Upper lobe of left lung (tissue), 6 donors: ENCODE results near the gene RBM20. TPM values are rescaled to one million over a fixed set of nuclear protein-coding genes. Genes with fewer than 3 reads are reported as not detected.

Source experiments
- ATAC-seq, 2 donors: fragments of 200-7000 bp; cut with Tn5 transposase; one replicate each; pipeline ENCODE4 v1.9.1; 2022; ENCODE audit warnings: mild to moderate bottlenecking in 2 of 2, moderate library complexity in 2 of 2; ENCODE audit not compliant: low FRiP score in 2 of 2
- DNase-seq, 2 donors: peaks; one replicate each; pipeline ENCODE4 v3.0.0-alpha.2; 2019 to 2020
- H3K27ac ChIP-seq, 4 donors: fragments of 200-600 bp; sonication (generic); one replicate each; pipeline ENCODE4 v1.5.1; 2016 to 2019
- H3K27me3 ChIP-seq, 4 donors: fragments of 200-600 bp; sonication (generic); one replicate each; pipeline ENCODE4 v1.5.1; 2017 to 2019
- H3K36me3 ChIP-seq, 4 donors: fragments of 200-600 bp; sonication (generic); one replicate each; pipeline ENCODE4 v1.5.1; 2016 to 2019
- H3K4me1 ChIP-seq, 4 donors: fragments of 200-600 bp; sonication (generic); one replicate each; pipeline ENCODE4 v1.5.1; 2018 to 2019
- H3K4me3 ChIP-seq, 4 donors: fragments of 200-600 bp; sonication (generic); one replicate each; pipeline ENCODE4 v1.5.1; 2017 to 2019; ENCODE audit warnings: mild to moderate bottlenecking in 2 of 4, moderate library complexity in 1 of 4
- H3K9me3 ChIP-seq, 4 donors: fragments of 200-600 bp; sonication (generic); one replicate each; pipeline ENCODE4 v1.5.1; 2018 to 2019
- EP300 ChIP-seq, 4 donors: sonication (generic); formaldehyde crosslinking; IDR thresholded peaks; one replicate each; pipeline ENCODE4 v1.5.1; 2017; ENCODE audit warnings: antibody characterized with exemption in 4 of 4, control low read depth in 2 of 4
- POLR2A ChIP-seq, 4 donors: fragments of 450-650 bp; IDR thresholded peaks; one replicate each; pipeline ENCODE4 v1.5.1; 2016 to 2017; ENCODE audit warnings: antibody characterized with exemption in 4 of 4, mild to moderate bottlenecking in 2 of 4
- POLR2AphosphoS5 ChIP-seq, 2 donors: sonication (generic); formaldehyde crosslinking; IDR thresholded peaks; one replicate each; pipeline ENCODE4 v1.5.1; 2017; ENCODE audit warnings: antibody characterized with exemption in 2 of 2
- WGBS, 2 donors: methylation state at CpG; one replicate each; pipeline ENCODE4 v1.1.5; 2017 to 2018; 5-methylcytosine and 5-hydroxymethylcytosine counted together
- total RNA-seq, 6 donors: library from RNA; depleted of rRNA in 4 of 6; stranded (reverse); fragments of >200 nt in 4 of 6; gene quantifications; one replicate each; pipeline versions ENCODE4 v1.1.0 to v1.2.1, GENCODE V29; 2016 to 2021
- TF ChIP-seq, protein P1 (sequence below), 6 experiments: fragments of 450-650 bp in 4 of 6; fragments of 200-600 bp in 2 of 6; sonication (generic) in 2 of 6; IDR thresholded peaks; one replicate each; pipeline ENCODE4 v1.5.1; 2016 to 2019; ENCODE audit warnings: antibody characterized with exemption in 6 of 6
- donor health status: DM: no; HTN: no; CAD: no; lungs with moderate emphysema.
- donor health status: DM: no; HTN: yes; CAD: no; lungs with severe emphysema.

Gene RBM20
- total RNA-seq, 6 donors from 2014 or later = 0.11 to 7.5 (median 1.5) TPM

DNA sequence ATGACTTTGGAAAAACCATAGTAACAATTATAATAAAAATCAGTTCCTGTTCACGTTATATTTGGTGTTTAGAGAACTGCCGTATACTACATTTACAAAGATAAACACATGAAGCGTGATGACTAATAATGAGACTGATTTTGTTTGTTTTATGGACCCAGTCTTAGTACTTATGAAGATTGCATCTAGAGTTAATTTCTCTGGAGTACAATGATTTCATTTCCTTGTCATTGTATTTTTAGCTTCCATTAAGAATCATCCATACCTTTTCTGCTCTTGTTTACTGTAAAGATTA is 2.9 kb downstream of the RBM20 start:
- Histone ChIP-seq H3K36me3 (no peaks in the 10 kb centered on the region), H3K9me3 (no peaks in the 10 kb centered on the region), H3K4me3 (no peak overlapping the region), H3K27me3 (peaks cover 0 to 42% (median 19%) of the 10 kb centered on the region in 4 donors), H3K4me1 (peaks cover 15 to 20% (median 17%) of the 10 kb centered on the region in 4 donors), H3K27ac (no peak overlapping the region)
- no peak for ATAC-seq
- TF ChIP-seq, protein P1, sequence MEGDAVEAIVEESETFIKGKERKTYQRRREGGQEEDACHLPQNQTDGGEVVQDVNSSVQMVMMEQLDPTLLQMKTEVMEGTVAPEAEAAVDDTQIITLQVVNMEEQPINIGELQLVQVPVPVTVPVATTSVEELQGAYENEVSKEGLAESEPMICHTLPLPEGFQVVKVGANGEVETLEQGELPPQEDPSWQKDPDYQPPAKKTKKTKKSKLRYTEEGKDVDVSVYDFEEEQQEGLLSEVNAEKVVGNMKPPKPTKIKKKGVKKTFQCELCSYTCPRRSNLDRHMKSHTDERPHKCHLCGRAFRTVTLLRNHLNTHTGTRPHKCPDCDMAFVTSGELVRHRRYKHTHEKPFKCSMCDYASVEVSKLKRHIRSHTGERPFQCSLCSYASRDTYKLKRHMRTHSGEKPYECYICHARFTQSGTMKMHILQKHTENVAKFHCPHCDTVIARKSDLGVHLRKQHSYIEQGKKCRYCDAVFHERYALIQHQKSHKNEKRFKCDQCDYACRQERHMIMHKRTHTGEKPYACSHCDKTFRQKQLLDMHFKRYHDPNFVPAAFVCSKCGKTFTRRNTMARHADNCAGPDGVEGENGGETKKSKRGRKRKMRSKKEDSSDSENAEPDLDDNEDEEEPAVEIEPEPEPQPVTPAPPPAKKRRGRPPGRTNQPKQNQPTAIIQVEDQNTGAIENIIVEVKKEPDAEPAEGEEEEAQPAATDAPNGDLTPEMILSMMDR (IDR thresholded peaks at IDR 0.05) = no peak
- TF ChIP-seq POLR2AphosphoS5 (IDR thresholded peaks at IDR 0.05) (no peak), EP300 (IDR thresholded peaks at IDR 0.05) (no peak), POLR2A (IDR thresholded peaks at IDR 0.05) (no peak)
- no peak for DNase-seq
- 47 to 68% methylated on average over 3 of the region's 3 CpGs for WGBS, 2 donors

DNA sequence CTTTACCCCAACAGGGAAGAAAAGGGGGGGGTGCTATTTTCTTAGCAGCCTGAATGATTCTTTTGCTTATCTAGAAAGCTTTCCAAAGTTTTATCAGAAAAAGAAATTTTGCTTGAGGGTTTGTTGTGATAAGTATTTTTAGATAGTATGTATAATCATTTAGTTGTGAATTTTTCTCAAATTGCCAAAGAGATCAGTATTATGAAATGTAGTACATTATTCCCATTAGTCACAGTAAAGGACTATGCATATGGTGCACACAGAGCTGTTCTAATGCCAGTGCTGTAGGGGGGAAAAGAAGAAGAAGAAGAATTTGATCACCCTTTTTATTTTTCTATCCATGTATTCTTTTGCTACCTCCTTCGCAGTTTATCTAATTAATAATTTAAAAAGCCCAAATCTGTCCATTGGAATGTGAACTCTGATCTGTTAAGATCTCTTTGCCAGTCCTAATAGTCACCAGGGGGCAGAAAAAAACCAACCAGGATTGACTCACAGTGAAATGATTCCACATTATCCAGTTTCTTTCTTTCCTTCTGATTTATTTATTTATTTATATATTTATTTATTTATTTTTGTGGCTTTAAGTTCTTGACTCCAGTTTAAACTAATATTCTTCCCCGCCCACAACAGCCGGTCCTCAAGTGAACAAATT is 4.7 kb downstream of the RBM20 start:
- DNase-seq (no peak), ATAC-seq (no peak)
- Histone ChIP-seq H3K27me3 (peaks cover 0 to 33% (median 14%) of the 10 kb centered on the region in 4 donors), H3K36me3 (no peaks in the 10 kb centered on the region), H3K27ac (no peak overlapping the region), H3K4me3 (no peak overlapping the region), H3K4me1 (peaks cover 8 to 10% (median 9%) of the 10 kb centered on the region in 4 donors), H3K9me3 (no peaks in the 10 kb centered on the region)
- TF ChIP-seq EP300 (IDR thresholded peaks at IDR 0.05) (no peak), POLR2A (IDR thresholded peaks at IDR 0.05) (no peak), POLR2AphosphoS5 (IDR thresholded peaks at IDR 0.05) (no peak)
- TF ChIP-seq, protein P1 (IDR thresholded peaks at IDR 0.05) = no peak
- 90 to 91% methylated on average over 3 of the region's 3 CpGs for WGBS, 2 donors

DNA sequence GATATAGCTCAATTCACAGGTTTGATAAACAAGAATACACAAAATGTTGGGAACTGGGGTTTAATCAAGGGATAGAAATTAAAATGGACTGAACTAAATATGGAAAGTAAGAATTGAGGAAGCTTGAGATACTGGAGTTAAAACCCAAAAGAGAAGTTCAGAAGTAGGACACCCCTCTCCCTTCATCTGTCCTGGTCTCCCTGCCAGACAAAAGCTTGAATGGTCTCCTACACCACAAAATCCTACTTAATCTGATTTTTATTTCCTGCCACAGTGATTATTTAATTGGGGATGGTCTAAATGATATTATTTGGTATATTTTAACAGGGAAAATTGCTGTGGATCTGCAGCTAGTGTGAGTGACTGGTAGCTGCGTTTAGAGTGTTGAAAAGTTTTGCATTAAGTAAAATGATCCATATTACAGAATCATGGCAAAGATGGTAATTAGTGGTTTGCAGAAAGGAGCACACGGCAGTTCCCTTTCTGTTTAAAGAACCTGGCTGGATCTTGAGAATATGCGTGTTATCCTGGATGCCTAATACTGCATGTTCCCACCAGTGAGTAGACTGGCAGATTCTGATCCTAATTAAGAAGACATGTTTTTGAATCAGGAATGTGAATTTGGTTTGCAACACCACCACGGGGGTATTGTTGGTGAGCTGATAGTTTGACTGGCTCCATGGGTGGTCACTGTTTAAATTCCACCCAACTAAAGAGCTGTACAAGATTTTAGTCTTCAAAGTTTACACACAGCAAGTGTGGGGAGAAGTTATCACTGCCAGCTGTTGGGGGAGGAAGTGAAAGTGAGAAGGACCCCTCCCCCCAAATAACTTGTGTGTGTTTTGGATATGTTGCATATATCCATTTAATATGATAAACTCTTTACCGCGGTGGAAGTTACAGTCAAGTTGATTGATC is 5.5 kb downstream of the RBM20 start:
- no peak overlapping the region for H3K4me3 ChIP-seq
- no peaks in the 10 kb centered on the region for H3K36me3 ChIP-seq
- TF ChIP-seq, protein P1 (IDR thresholded peaks at IDR 0.05) = no peak
- no peaks in the 10 kb centered on the region for H3K9me3 ChIP-seq
- WGBS, 2 donors = 53 to 59% methylated on average over 6 of the region's 6 CpGs
- ATAC-seq (no peak), DNase-seq (no peak)
- H3K4me1 ChIP-seq = peaks cover 0 to 2% (median under 1%) of the 10 kb centered on the region in 4 donors
- no peak overlapping the region for H3K27ac ChIP-seq
- H3K27me3 ChIP-seq = peaks cover 0 to 27% (median 6%) of the 10 kb centered on the region in 4 donors

DNA sequence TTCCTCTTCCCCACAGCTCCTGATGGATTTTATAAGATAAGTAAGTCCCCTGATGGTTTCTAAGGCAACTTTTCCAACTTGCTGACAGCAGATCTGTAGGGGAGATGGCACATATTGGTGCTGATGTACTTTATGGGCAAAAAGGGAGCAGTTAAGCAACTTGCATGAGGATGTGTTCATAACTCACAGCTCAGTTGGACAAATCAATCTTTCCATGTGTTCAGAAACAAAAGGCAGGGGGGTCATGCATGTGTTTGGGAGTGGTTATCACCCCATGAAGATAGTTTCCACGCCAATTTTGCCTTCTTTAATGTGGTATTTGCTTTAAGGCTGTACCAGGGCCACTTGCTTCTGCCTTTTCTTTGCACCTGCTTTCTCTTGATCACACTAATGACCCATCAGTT is 6.1 kb downstream of the RBM20 start:
- no peak for ATAC-seq
- Histone ChIP-seq H3K27ac (no peak overlapping the region), H3K36me3 (no peaks in the 10 kb centered on the region), H3K4me3 (no peak overlapping the region), H3K27me3 (peaks cover 0 to 20% (median 0%) of the 10 kb centered on the region in 4 donors), H3K9me3 (no peaks in the 10 kb centered on the region), H3K4me1 (no peaks in the 10 kb centered on the region)
- no peak for DNase-seq
- whole genome bisulfite sequencing, 2 donors = 65 to 73% methylated on average over 1 of the region's 1 CpG
- TF ChIP-seq POLR2A (IDR thresholded peaks at IDR 0.05) = no peak
- TF ChIP-seq EP300 (IDR thresholded peaks at IDR 0.05) = no peak
- TF ChIP-seq, protein P1 (IDR thresholded peaks at IDR 0.05) = no peak
- no peak for TF ChIP-seq POLR2AphosphoS5 (IDR thresholded peaks at IDR 0.05)
